ENCODE measurements around the gene ACOXL.

The ACOXL gene

GRCh38 chr2:111058264-111058663, 325.9 kb downstream of the ACOXL start:
- H2BK5ac ChIP-seq (ENCODE audit: low read depth, low read length, poor library complexity, severe bottlenecking) = no peak overlapping the region
- H3K23ac ChIP-seq (ENCODE audit: low read length in 2 of 2) = no peak overlapping the region
- H3K18ac ChIP-seq (ENCODE audit: low read depth in 1 of 2, low read length in 2 of 2) = no peak overlapping the region
- H3K9me3 ChIP-seq (ENCODE audit: control insufficient read depth, low read length) = peaks cover 4% of the 10 kb centered on the region
- no peak overlapping the region for H4K91ac ChIP-seq (ENCODE audit: low read length)
- no peak overlapping the region for H2BK120ac ChIP-seq (ENCODE audit: low read depth, low read length)
- no peaks in the 10 kb centered on the region for H3K36me3 ChIP-seq (ENCODE audit: control insufficient read depth in 1 of 2, insufficient read depth in 2 of 2, low read depth in 1 of 2, low read length in 2 of 2)
- peaks cover 46 to 60% of the 10 kb centered on the region in 2 experiments for H3K27me3 ChIP-seq (ENCODE audit: control insufficient read depth in 1 of 2, insufficient read depth in 1 of 2, low read length in 2 of 2)
- no peak overlapping the region for H3K27ac ChIP-seq (ENCODE audit: low read length, poor library complexity, severe bottlenecking)
- no peak overlapping the region for H2BK15ac ChIP-seq (ENCODE audit: low read depth, poor library complexity, severe bottlenecking)
- WGBS = 70% methylated on average over 5 of the region's 5 CpGs
- H2BK12ac ChIP-seq (ENCODE audit: low read length in 2 of 2) = no peak overlapping the region
- no peak overlapping the region for H3K4ac ChIP-seq (ENCODE audit: low read depth in 1 of 2, low read length in 2 of 2)
- H3K4me2 ChIP-seq (ENCODE audit: low read length, poor library complexity, severe bottlenecking) = no peak overlapping the region
- no peak overlapping the region for H4K8ac ChIP-seq (ENCODE audit: low read length)
- H3K14ac ChIP-seq (ENCODE audit: low read length in 2 of 2) = no peak overlapping the region
- no peak overlapping the region for H2AFZ ChIP-seq (ENCODE audit: low read depth, low read length)
- no peak overlapping the region for H3K4me3 ChIP-seq (ENCODE audit: insufficient read depth in 1 of 2, low read depth in 1 of 2, low read length in 2 of 2)
- H2AK5ac ChIP-seq (ENCODE audit: low read length, severe bottlenecking) = no peak overlapping the region
- H3K4me1 ChIP-seq (ENCODE audit: control insufficient read depth, insufficient read depth, low read depth, low read length) = peaks cover 9% of the 10 kb centered on the region
- no peak overlapping the region for H3K9ac ChIP-seq (ENCODE audit: low read length)
- H3K79me1 ChIP-seq (replicated peaks; ENCODE audit: low read length, poor library complexity, severe bottlenecking) = no peaks in the 10 kb centered on the region
- DNase-seq = no peak

DNA sequence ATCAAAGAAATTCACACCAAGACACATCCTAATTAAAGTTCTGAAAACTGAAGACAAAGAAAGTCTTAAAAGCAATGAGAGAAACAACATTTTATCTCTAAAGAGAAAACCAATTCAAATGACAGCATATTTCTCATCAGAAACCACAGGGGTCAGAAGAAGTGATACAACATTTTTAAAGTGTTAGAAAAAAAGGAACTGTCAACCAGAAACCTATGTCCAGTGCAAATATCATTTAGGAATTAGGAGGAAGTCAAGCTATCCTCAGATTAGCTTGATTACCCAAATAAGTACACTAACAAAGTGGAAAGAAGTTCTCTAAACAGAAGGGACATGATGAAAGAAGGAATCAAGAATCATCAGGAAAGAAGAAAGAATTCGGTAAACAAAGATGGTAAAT, 328.8 kb downstream of the ACOXL start:
- H4K91ac ChIP-seq (ENCODE audit: low read length) = no peak overlapping the region
- H3K14ac ChIP-seq (ENCODE audit: low read length in 2 of 2) = no peak overlapping the region
- no peak overlapping the region for H3K23ac ChIP-seq (ENCODE audit: low read length in 2 of 2)
- no peak overlapping the region for H2BK15ac ChIP-seq (ENCODE audit: low read depth, poor library complexity, severe bottlenecking)
- H2BK12ac ChIP-seq (ENCODE audit: low read length in 2 of 2) = no peak overlapping the region
- H3K18ac ChIP-seq (ENCODE audit: low read depth in 1 of 2, low read length in 2 of 2) = no peak overlapping the region
- H3K27ac ChIP-seq (ENCODE audit: low read length, poor library complexity, severe bottlenecking) = no peak overlapping the region
- H4K8ac ChIP-seq (ENCODE audit: low read length) = no peak overlapping the region
- no peaks in the 10 kb centered on the region for H3K36me3 ChIP-seq (ENCODE audit: control insufficient read depth in 1 of 2, insufficient read depth in 2 of 2, low read depth in 1 of 2, low read length in 2 of 2)
- peaks cover 4% of the 10 kb centered on the region for H3K9me3 ChIP-seq (ENCODE audit: control insufficient read depth, low read length)
- WGBS = no CpG with 5 or more reads among the region's 1 CpG
- H2AFZ ChIP-seq (ENCODE audit: low read depth, low read length) = no peak overlapping the region
- no peaks in the 10 kb centered on the region for H3K4me1 ChIP-seq (ENCODE audit: control insufficient read depth, insufficient read depth, low read depth, low read length)
- no peak overlapping the region for H2BK120ac ChIP-seq (ENCODE audit: low read depth, low read length)
- H3K9ac ChIP-seq (ENCODE audit: low read length) = no peak overlapping the region
- no peak for DNase-seq
- H3K4me2 ChIP-seq (ENCODE audit: low read length, poor library complexity, severe bottlenecking) = no peak overlapping the region
- H3K4me3 ChIP-seq (ENCODE audit: insufficient read depth in 1 of 2, low read depth in 1 of 2, low read length in 2 of 2) = no peak overlapping the region
- H3K27me3 ChIP-seq (ENCODE audit: control insufficient read depth in 1 of 2, insufficient read depth in 1 of 2, low read length in 2 of 2) = peaks cover 26 to 36% of the 10 kb centered on the region in 2 experiments
- no peak overlapping the region for H2BK5ac ChIP-seq (ENCODE audit: low read depth, low read length, poor library complexity, severe bottlenecking)
- no peak overlapping the region for H3K4ac ChIP-seq (ENCODE audit: low read depth in 1 of 2, low read length in 2 of 2)
- no peaks in the 10 kb centered on the region for H3K79me1 ChIP-seq (replicated peaks; ENCODE audit: low read length, poor library complexity, severe bottlenecking)
- no peak overlapping the region for H2AK5ac ChIP-seq (ENCODE audit: low read length, severe bottlenecking)

DNA sequence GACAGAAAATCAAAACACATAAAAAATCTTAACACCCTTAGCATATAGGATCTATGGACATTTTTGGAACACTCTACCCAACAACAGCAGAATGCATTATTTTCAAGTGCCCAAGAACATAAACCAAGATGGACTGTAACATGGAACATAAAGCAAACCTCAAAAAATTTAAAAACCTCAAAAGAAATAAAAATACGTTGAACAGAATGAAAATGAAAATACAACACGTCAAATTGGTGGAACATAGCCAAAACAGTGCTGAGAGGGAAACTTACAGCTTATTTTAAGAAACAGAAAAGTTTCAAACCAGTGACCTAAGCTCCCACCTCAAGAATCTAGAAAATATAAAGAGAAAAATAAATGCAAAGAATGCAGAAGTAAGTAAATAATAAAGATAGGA, 330.0 kb downstream of the ACOXL start:
- Histone ChIP-seq H2BK12ac (ENCODE audit: low read length in 2 of 2) (no peak overlapping the region), H4K8ac (ENCODE audit: low read length) (no peak overlapping the region), H3K14ac (ENCODE audit: low read length in 2 of 2) (no peak overlapping the region), H3K4me1 (ENCODE audit: control insufficient read depth, insufficient read depth, low read depth, low read length) (no peaks in the 10 kb centered on the region), H3K9ac (ENCODE audit: low read length) (no peak overlapping the region), H3K18ac (ENCODE audit: low read depth in 1 of 2, low read length in 2 of 2) (no peak overlapping the region), H3K4me2 (ENCODE audit: low read length, poor library complexity, severe bottlenecking) (no peak overlapping the region), H4K91ac (ENCODE audit: low read length) (no peak overlapping the region), H2AK5ac (ENCODE audit: low read length, severe bottlenecking) (no peak overlapping the region), H3K9me3 (ENCODE audit: control insufficient read depth, low read length) (peaks cover 4% of the 10 kb centered on the region), H3K23ac (ENCODE audit: low read length in 2 of 2) (no peak overlapping the region), H3K27me3 (ENCODE audit: control insufficient read depth in 1 of 2, insufficient read depth in 1 of 2, low read length in 2 of 2) (peaks cover 20 to 27% of the 10 kb centered on the region in 2 experiments), H2BK120ac (ENCODE audit: low read depth, low read length) (no peak overlapping the region), H3K4ac (ENCODE audit: low read depth in 1 of 2, low read length in 2 of 2) (no peak overlapping the region), H3K36me3 (ENCODE audit: control insufficient read depth in 1 of 2, insufficient read depth in 2 of 2, low read depth in 1 of 2, low read length in 2 of 2) (no peaks in the 10 kb centered on the region), H2BK5ac (ENCODE audit: low read depth, low read length, poor library complexity, severe bottlenecking) (no peak overlapping the region), H3K79me1 (replicated peaks; ENCODE audit: low read length, poor library complexity, severe bottlenecking) (no peaks in the 10 kb centered on the region), H2AFZ (ENCODE audit: low read depth, low read length) (no peak overlapping the region), H3K4me3 (ENCODE audit: insufficient read depth in 1 of 2, low read depth in 1 of 2, low read length in 2 of 2) (no peak overlapping the region), H2BK15ac (ENCODE audit: low read depth, poor library complexity, severe bottlenecking) (no peak overlapping the region), H3K27ac (ENCODE audit: low read length, poor library complexity, severe bottlenecking) (no peak overlapping the region)
- no peak for DNase-seq
- 67% methylated on average over 1 of the region's 2 CpGs for WGBS

DNA sequence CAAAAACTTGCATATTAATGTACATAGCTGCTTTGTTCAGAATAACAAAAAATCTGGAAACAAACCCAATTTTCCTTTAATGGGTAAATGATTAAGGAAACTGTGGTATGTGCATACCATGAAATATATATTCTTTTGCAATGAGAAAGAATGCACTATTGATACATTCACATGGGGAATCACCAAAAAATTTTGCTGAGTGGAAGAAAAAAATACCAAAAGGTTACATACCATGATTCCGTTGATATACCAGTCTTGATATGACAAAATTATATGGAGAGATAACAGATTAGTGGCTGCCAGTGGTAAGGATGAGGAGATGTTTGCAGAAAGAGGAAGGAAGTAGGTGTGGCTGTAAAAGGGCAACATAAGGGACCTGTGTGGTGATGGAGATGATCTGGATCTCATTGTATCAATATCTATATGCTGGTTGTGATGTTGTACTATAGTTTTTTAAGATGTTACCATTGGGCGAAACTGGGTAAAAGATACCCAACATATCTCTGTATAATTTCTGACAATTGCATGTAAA, 333.8 kb downstream of the ACOXL start:
- H3K14ac ChIP-seq (ENCODE audit: low read length in 2 of 2) = no peak overlapping the region
- 92% methylated on average over 1 of the region's 2 CpGs for WGBS

More for the DNA sequence above, 333.8 kb downstream of the ACOXL start:
- no peak overlapping the region for H4K8ac ChIP-seq (ENCODE audit: low read length)
- no peaks in the 10 kb centered on the region for H3K9me3 ChIP-seq (ENCODE audit: control insufficient read depth, low read length)
- no peaks in the 10 kb centered on the region for H3K4me1 ChIP-seq (ENCODE audit: control insufficient read depth, insufficient read depth, low read depth, low read length)
- H3K23ac ChIP-seq (ENCODE audit: low read length in 2 of 2) = no peak overlapping the region
- H3K9ac ChIP-seq (ENCODE audit: low read length) = no peak overlapping the region
- no peak for DNase-seq
- no peak overlapping the region for H2BK15ac ChIP-seq (ENCODE audit: low read depth, poor library complexity, severe bottlenecking)
- peaks cover 0 to 3% of the 10 kb centered on the region in 2 experiments for H3K27me3 ChIP-seq (ENCODE audit: control insufficient read depth in 1 of 2, insufficient read depth in 1 of 2, low read length in 2 of 2)
- H3K79me1 ChIP-seq (replicated peaks; ENCODE audit: low read length, poor library complexity, severe bottlenecking) = no peaks in the 10 kb centered on the region
- H3K4me3 ChIP-seq (ENCODE audit: insufficient read depth in 1 of 2, low read depth in 1 of 2, low read length in 2 of 2) = no peak overlapping the region
- H3K4me2 ChIP-seq (ENCODE audit: low read length, poor library complexity, severe bottlenecking) = no peak overlapping the region
- no peak overlapping the region for H3K4ac ChIP-seq (ENCODE audit: low read depth in 1 of 2, low read length in 2 of 2)
- H4K91ac ChIP-seq (ENCODE audit: low read length) = no peak overlapping the region
- no peak overlapping the region for H2BK120ac ChIP-seq (ENCODE audit: low read depth, low read length)
- H2AK5ac ChIP-seq (ENCODE audit: low read length, severe bottlenecking) = no peak overlapping the region
- H2AFZ ChIP-seq (ENCODE audit: low read depth, low read length) = no peak overlapping the region
- H2BK5ac ChIP-seq (ENCODE audit: low read depth, low read length, poor library complexity, severe bottlenecking) = no peak overlapping the region
- H3K36me3 ChIP-seq (ENCODE audit: control insufficient read depth in 1 of 2, insufficient read depth in 2 of 2, low read depth in 1 of 2, low read length in 2 of 2) = no peaks in the 10 kb centered on the region
- no peak overlapping the region for H3K18ac ChIP-seq (ENCODE audit: low read depth in 1 of 2, low read length in 2 of 2)
- no peak overlapping the region for H3K27ac ChIP-seq (ENCODE audit: low read length, poor library complexity, severe bottlenecking)
- H2BK12ac ChIP-seq (ENCODE audit: low read length in 2 of 2) = no peak overlapping the region

Measured in mesenchymal stem cell (in vitro differentiated cells and primary cell).